HCT116 (cell line): ENCODE measurements around the gene NBPF26. TPM values are rescaled to one million over a fixed set of nuclear protein-coding genes. Genes with fewer than 3 reads are reported as not detected.
A peak's percentile ranks its signal among the peaks of the same experiment; 100 is the strongest.
"Not testable (repeated sequence)": the region's sequence is repeated elsewhere in the genome, so short reads cannot be mapped to it uniquely, and the experiment has no call there.

Experiments
- ATAC-seq: fragments of 200-7000 bp; cut with Tn5 transposase; 2 replicates; pipeline ENCODE4 v1.9.1; 2020; ENCODE audit warnings: mild to moderate bottlenecking, moderate library complexity
- BruUV-seq: library from RNA; stranded (reverse); fragments of 400-500 nt; replicated peaks from 2 replicates; lab custom pipeline; 2021; lab: Mats Ljungman, UMichigan
- CTCF ChIA-PET: fragments of 300-600 bp; sonication (Branson Sonifier 250); formaldehyde crosslinking; loops from one replicate; lab custom pipeline; 2021; ENCODE audit warnings: antibody characterized with exemption; lab: Charles Lee
- POLR2A ChIA-PET: fragments of 300-600, 350-600 bp; sonication (Branson Sonifier 250); formaldehyde crosslinking; loops from one replicate; lab custom pipeline; 2021; ENCODE audit warnings: antibody characterized with exemption; lab: Charles Lee
- RAD21 ChIA-PET, 2 experiments: fragments of 300-600 bp; sonication (Branson Sonifier 250); formaldehyde crosslinking; loops; one replicate each; lab custom pipeline; 2023; ENCODE audit warnings: low total read pairs in 2 of 2; ENCODE audit not compliant: uncharacterized antibody in 2 of 2, unreplicated experiment in 2 of 2, low non-redundant PET in 1 of 2; lab: Charles Lee
- DNase-seq: peaks from one replicate; pipeline ENCODE4 v3.0.0-alpha.2; 2010; ENCODE audit warnings: low read depth, low spot score
- H2AFZ ChIP-seq: fragments of 200-600 bp; shearing (Covaris generic), sonication (generic); 2 replicates; pipeline ENCODE4 v1.6.1; 2017; ENCODE audit warnings: low read depth, mixed run types, mixed read lengths, antibody characterized with exemption, low read length; ENCODE audit not compliant: poor library complexity, severe bottlenecking
- H3K27ac ChIP-seq: 2 replicates; pipeline ENCODE4 v1.5.1; 2012; ENCODE audit warnings: low read depth, low read length
- H3K27me3 ChIP-seq: fragments of 200-600 bp; sonication (generic); 2 replicates; pipeline ENCODE4 v1.6.1; 2016; ENCODE audit warnings: mixed run types, low read length, mixed read lengths; ENCODE audit not compliant: insufficient read depth
- H3K36me3 ChIP-seq, 2 experiments: fragments of 200-500 bp in 1 of 2; fragments of 200-600 bp in 1 of 2; sonication (Bioruptor generic) in 1 of 2; sonication (generic) in 1 of 2; 2 replicates each; pipeline versions ENCODE4 v1.5.1 to v1.6.1; 2014 to 2016; ENCODE audit warnings: low read length in 2 of 2, inconsistent platforms in 1 of 2, mixed read lengths in 1 of 2, mixed run types in 1 of 2; ENCODE audit not compliant: insufficient read depth in 2 of 2, control insufficient read depth in 1 of 2
- H3K4me1 ChIP-seq, 2 experiments: fragments of 200-600 bp in 1 of 2; sonication (generic) in 1 of 2; 2 replicates each; pipeline versions ENCODE4 v1.5.1 to v1.6.1; 2012 to 2017; ENCODE audit warnings: low read length in 2 of 2, inconsistent platforms in 1 of 2, mild to moderate bottlenecking in 1 of 2, mixed read lengths in 1 of 2, mixed run types in 1 of 2, moderate library complexity in 1 of 2; ENCODE audit not compliant: insufficient read depth in 2 of 2, control insufficient read depth in 1 of 2
- H3K4me2 ChIP-seq: fragments of 200-600 bp; sonication (generic); 2 replicates; pipeline ENCODE4 v1.6.1; 2017; ENCODE audit warnings: mixed run types, low read length, mixed read lengths
- H3K4me3 ChIP-seq, 2 experiments: fragments of 200-600 bp in 1 of 2; sonication (generic) in 1 of 2; replicated peaks in 1 of 2; 2 replicates each; pipeline ENCODE4 v1.5.1; 2011 to 2016; ENCODE audit warnings: low read length in 2 of 2, control low read depth in 1 of 2, low read depth in 1 of 2, mild to moderate bottlenecking in 1 of 2, mixed read lengths in 1 of 2, mixed run types in 1 of 2
- H3K79me2 ChIP-seq: fragments of 200-600 bp; sonication (generic); 2 replicates; pipeline ENCODE4 v1.6.1; 2017; ENCODE audit warnings: mild to moderate bottlenecking, mixed run types, low read length, moderate library complexity, mixed read lengths; ENCODE audit not compliant: insufficient read depth
- H3K9ac ChIP-seq: fragments of 200-600 bp; sonication (generic); 2 replicates; pipeline ENCODE4 v1.6.1; 2016; ENCODE audit warnings: low read length, mixed read lengths
- H3K9me2 ChIP-seq: fragments of 200-600 bp; sonication (generic), shearing (Covaris generic); 2 replicates; pipeline ENCODE4 v1.6.1; 2017; ENCODE audit warnings: mixed run types, mild to moderate bottlenecking, moderate library complexity; ENCODE audit not compliant: insufficient read depth
- H3K9me3 ChIP-seq, 2 experiments: fragments of 200-500 bp in 1 of 2; fragments of 200-600 bp in 1 of 2; sonication (Bioruptor generic) in 1 of 2; sonication (generic) in 1 of 2; 2 replicates each; pipeline ENCODE4 v1.6.1; 2014 to 2017; ENCODE audit warnings: low read length in 2 of 2, mixed read lengths in 2 of 2, inconsistent platforms in 1 of 2, low read depth in 1 of 2, mild to moderate bottlenecking in 1 of 2, mixed run types in 1 of 2, moderate library complexity in 1 of 2; ENCODE audit not compliant: control insufficient read depth in 1 of 2, insufficient read depth in 1 of 2
- H4K20me1 ChIP-seq: fragments of 200-600 bp; sonication (generic), shearing (Covaris generic); 2 replicates; pipeline ENCODE4 v1.6.1; 2017; ENCODE audit warnings: mixed run types, mild to moderate bottlenecking, moderate library complexity; ENCODE audit not compliant: insufficient read depth
- intact Hi-C: fragments of 100-400 bp; cut with micrococcal nuclease; formaldehyde crosslinking; loops from 2 replicates; pipeline ENCODE4 v1.10.0; 2022
- total RNA-seq: library from RNA; stranded (reverse); gene quantifications from one replicate; pipeline ENCODE4 v1.2.1, GENCODE V29; 2021; ENCODE audit not compliant: unreplicated experiment

Gene NBPF26
- total RNA-seq, 1 experiment from 2014 or later, result 15.8 TPM

GRCh38 chr1:120849400-120850286 lies 125.9 kb downstream of the NBPF26 start:
- Histone ChIP-seq H3K4me2 (peak overlapping the region; percentile 40), H3K27ac (peak overlapping the region; percentile 58; the same call in 1 of the 2 replicates)
- DNase-seq, result not testable (repeated sequence)

GRCh38 chr1:120850287-120850536 lies 126.5 kb downstream of the NBPF26 start:
- Histone ChIP-seq H3K27ac (peak overlapping the region; percentile 58), H3K9ac (peak overlapping the region; percentile 36), H3K4me2 (peak overlapping the region; percentile 40), H3K4me3 (0 out of 4 replicates have a peak overlapping the region, but pooled peaks of 1 of the 2 experiments have one; percentile 8)
- peak; percentile 75 for DNase-seq
- BruUV-seq, H4K20me1 ChIP-seq, H3K9me3 ChIP-seq, H3K9me2 ChIP-seq, ATAC-seq, CTCF ChIA-PET, intact Hi-C loops, H2AFZ ChIP-seq, H3K27me3 ChIP-seq, H3K79me2 ChIP-seq, RAD21 ChIA-PET, H3K36me3 ChIP-seq, H3K4me1 ChIP-seq: not testable (repeated sequence)
- POLR2A ChIA-PET, result interaction anchor here (1.3 kb wide), 1 partner anchor 92 kb away, joined by 13 read pairs; no protein-coding TSS in a partner anchor

More at GRCh38 chr1:120849400-120850286, 125.9 kb downstream of the NBPF26 start:
- CTCF ChIA-PET, H3K9me3 ChIP-seq, H3K36me3 ChIP-seq, H2AFZ ChIP-seq, ATAC-seq, H3K79me2 ChIP-seq, intact Hi-C loops, RAD21 ChIA-PET, H3K9me2 ChIP-seq, H3K27me3 ChIP-seq, H4K20me1 ChIP-seq, BruUV-seq, H3K4me1 ChIP-seq: not testable (repeated sequence)
- Histone ChIP-seq H3K9ac (peak overlapping the region; percentile 36), H3K4me3 (0 out of 4 replicates have a peak overlapping the region, but pooled peaks of 1 of the 2 experiments have one; percentile 8)
- POLR2A ChIA-PET, result interaction anchor here (1.3 kb wide), 1 partner anchor 93 kb away, joined by 13 read pairs; no protein-coding TSS in a partner anchor
